Measurements from ENCODE around the gene KHNYN.

DNA sequence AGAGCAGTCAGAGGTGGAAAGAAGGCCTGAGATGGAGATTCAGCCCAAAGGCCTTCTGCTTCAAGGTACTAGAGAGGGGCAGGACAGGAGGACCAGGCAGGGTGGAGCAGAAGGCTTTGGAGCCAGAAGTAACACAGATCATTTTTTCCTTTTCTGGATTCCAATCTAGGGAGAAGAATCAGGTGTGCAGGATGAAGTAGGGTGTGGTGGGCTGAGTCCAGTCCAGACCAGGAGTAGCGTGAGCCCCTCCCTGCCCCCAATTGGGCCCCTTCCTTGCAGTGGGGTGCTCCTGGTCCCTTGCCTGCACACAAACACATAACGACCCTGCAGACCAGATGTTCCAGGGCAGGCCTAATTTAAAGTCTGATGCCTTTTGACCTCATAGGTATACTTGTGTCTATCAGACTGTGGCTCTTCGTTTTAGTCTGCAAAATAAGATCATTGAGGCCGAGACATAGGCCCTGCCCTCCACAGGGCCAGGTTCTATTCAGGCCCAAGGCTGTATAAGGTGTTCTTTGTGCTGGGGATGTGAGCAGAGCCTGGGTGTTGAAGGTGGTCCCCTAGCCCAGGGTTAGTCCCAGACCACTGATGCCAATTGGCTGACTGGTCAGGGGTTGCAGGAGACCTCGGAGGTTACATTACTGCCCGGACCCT, 32.0 kb upstream of the KHNYN start:
- TF ChIP-seq, protein P1, sequence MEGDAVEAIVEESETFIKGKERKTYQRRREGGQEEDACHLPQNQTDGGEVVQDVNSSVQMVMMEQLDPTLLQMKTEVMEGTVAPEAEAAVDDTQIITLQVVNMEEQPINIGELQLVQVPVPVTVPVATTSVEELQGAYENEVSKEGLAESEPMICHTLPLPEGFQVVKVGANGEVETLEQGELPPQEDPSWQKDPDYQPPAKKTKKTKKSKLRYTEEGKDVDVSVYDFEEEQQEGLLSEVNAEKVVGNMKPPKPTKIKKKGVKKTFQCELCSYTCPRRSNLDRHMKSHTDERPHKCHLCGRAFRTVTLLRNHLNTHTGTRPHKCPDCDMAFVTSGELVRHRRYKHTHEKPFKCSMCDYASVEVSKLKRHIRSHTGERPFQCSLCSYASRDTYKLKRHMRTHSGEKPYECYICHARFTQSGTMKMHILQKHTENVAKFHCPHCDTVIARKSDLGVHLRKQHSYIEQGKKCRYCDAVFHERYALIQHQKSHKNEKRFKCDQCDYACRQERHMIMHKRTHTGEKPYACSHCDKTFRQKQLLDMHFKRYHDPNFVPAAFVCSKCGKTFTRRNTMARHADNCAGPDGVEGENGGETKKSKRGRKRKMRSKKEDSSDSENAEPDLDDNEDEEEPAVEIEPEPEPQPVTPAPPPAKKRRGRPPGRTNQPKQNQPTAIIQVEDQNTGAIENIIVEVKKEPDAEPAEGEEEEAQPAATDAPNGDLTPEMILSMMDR (IDR thresholded peaks at IDR 0.05; ENCODE audit: borderline replicate concordance, extremely low read depth, low read length, poor library complexity, severe bottlenecking): no peak
- TF ChIP-seq EZH2 (IDR thresholded peaks at IDR 0.05; ENCODE audit: borderline replicate concordance, low read depth, low read length, severe bottlenecking): no peak
